Adrenal gland (tissue), 12 donors: ENCODE measurements around the gene ASB16. TPM values are rescaled to one million over a fixed set of nuclear protein-coding genes. Genes with fewer than 3 reads are reported as not detected.

ENCODE experiments used
- DNase-seq, 7 donors: peaks; one replicate each; pipeline ENCODE4 v3.0.0-alpha.2; 2019 to 2020
- H3K27ac ChIP-seq, 5 donors: fragments of 200-600 bp; sonication (generic) in 4 of 5; 1 replicate in 3 of 5; 2 replicates in 2 of 5; pipeline versions ENCODE4 v1.5.1 to v1.8.0; 2016 to 2020; ENCODE audit warnings: mild to moderate bottlenecking in 1 of 5
- H3K27me3 ChIP-seq: fragments of 200-600 bp; 2 replicates; pipeline ENCODE4 v1.8.0; 2021
- H3K36me3 ChIP-seq, 2 donors: fragments of 200-600 bp; replicated peaks in 1 of 2; 1 replicate in 1 of 2; 2 replicates in 1 of 2; pipeline versions ENCODE4 v1.5.1 to v1.8.0; 2018 to 2022
- H3K4me1 ChIP-seq, 2 donors: fragments of 200-600 bp; replicated peaks in 1 of 2; 1 replicate in 1 of 2; 2 replicates in 1 of 2; pipeline versions ENCODE4 v1.5.1 to v1.8.0; 2018 to 2021
- H3K4me3 ChIP-seq, 4 donors: fragments of 200-600 bp; sonication (generic) in 3 of 4; one replicate each; pipeline ENCODE4 v1.5.1; 2016 to 2018
- H3K9me3 ChIP-seq, 3 donors: fragments of 200-600 bp; sonication (generic) in 1 of 3; replicated peaks in 1 of 3; 1 replicate in 2 of 3; 2 replicates in 1 of 3; pipeline versions ENCODE4 v1.5.1 to v1.8.0; 2016 to 2021
- CTCF ChIP-seq, 6 experiments: fragments of 450-650 bp in 4 of 6; fragments of 200-600 bp in 2 of 6; sonication (generic) in 1 of 6; IDR thresholded peaks; 1 replicate in 5 of 6; 2 replicates in 1 of 6; pipeline versions ENCODE4 v1.5.1 to v1.8.0; 2016 to 2021; ENCODE audit warnings: antibody characterized with exemption in 6 of 6, mild to moderate bottlenecking in 2 of 6, moderate library complexity in 1 of 6
- POLR2A ChIP-seq, 2 donors: fragments of 450-650 bp; IDR thresholded peaks; one replicate each; pipeline ENCODE4 v1.6.1; 2017; ENCODE audit warnings: antibody characterized with exemption in 2 of 2, mild to moderate bottlenecking in 2 of 2, moderate library complexity in 1 of 2
- WGBS, 4 donors: extraction: QIAGEN DNeasy Blood & Tissue Kit in 2 of 4; methylation state at CpG; one replicate each; pipeline versions ENCODE4 v1.1.5 to v1.1.7; 2013 to 2017; 5-methylcytosine and 5-hydroxymethylcytosine counted together
- intact Hi-C, 2 donors: fragments of 100-400 bp; cut with DNase I; formaldehyde crosslinking; loops; one replicate each; pipeline versions ENCODE4 v1.14.1 to v1.15.0; 2022 to 2023
- polyA plus RNA-seq, 3 donors: library from polyadenylated mRNA; stranded (reverse); fragments of 200-250 nt in 2 of 3; fragments of 350-450 nt in 1 of 3; fragmentation: Illumina TruSeq in 1 of 3; extraction: RNeasy Lipid Tissue Mini Kit (QIAGEN cat#74804) in 1 of 3; gene quantifications; one replicate each; pipeline ENCODE4 v1.2.3, GENCODE V29; 2013 to 2014
- total RNA-seq, 9 donors: library from RNA; depleted of rRNA in 4 of 9; stranded (reverse); fragments of >200 nt in 4 of 9; fragments of 120-200 nt in 1 of 9; fragmentation: NEBNext Ultra II Directional in 1 of 9; extraction: Animal tissue kit (Norgen Biotek cat#: 25700) in 1 of 9; gene quantifications; one replicate each; pipeline versions ENCODE4 v1.1.0 to v1.2.4, GENCODE V29; 2013 to 2023
- donor health status: healthy with polysubstance abuse.
- donor health status: Bipolar disorder and iron deficiency.
- donor health status: DM: yes; HTN: yes; CAD: no.
- donor health status: DM: no; HTN: no; CAD: no.
- donor health status: DM: no; HTN: no; CAD: no.
- donor health status: DM: yes; HTN: yes; CAD: no.

ASB16 gene
- total and polyA plus RNA-seq, 12 donors: 0.13 to 0.83 (median 0.39) TPM; not detected in 2

DNA sequence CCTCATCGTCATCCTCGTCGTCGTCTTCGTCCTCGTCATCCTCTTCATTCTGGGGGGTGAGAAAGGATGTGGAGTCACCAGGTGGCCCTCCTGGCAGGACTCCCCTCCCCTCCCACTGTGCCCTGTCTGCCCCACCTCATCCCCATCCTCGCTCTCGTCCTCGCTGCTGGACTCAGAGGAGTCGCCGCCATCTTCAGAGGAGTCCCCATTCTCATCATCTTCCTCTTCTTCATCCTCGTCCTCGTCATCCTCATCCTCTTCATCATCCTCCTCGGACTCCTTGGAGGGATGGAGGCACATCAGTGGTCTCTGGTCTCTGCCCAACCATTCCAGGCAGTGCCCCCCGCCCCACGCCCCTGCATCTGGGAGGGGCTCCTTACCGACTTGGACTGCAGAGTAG is 36.8 kb downstream of the ASB16 start:
- no peaks in the 10 kb centered on the region for H3K9me3 ChIP-seq
- H3K27me3 ChIP-seq: no peaks in the 10 kb centered on the region
- H3K36me3 ChIP-seq: peaks cover 0 to 47% of the 10 kb centered on the region in 2 donors
- no peak overlapping the region for H3K4me3 ChIP-seq
- intact Hi-C loops: loop anchor here in 1 of 2 donors (10.0 kb wide), 1 partner anchor 317 kb away; no protein-coding TSS in a partner anchor
- DNase-seq: no peak
- no peak for TF ChIP-seq POLR2A (IDR thresholded peaks at IDR 0.05)
- TF ChIP-seq CTCF (IDR thresholded peaks at IDR 0.05): no peak
- no peak overlapping the region for H3K27ac ChIP-seq
- H3K4me1 ChIP-seq: peaks cover 24 to 36% of the 10 kb centered on the region in 2 donors
- 85 to 91% (median 87%) methylated on average over 17 of the region's 17 CpGs for WGBS, 4 donors

- Histone ChIP-seq H3K4me1 (peaks cover 24 to 40% of the 10 kb centered on the region in 2 donors), H3K4me3 (no peak overlapping the region), H3K27ac (no peak overlapping the region), H3K9me3 (no peaks in the 10 kb centered on the region), H3K36me3 (peaks cover 0 to 47% of the 10 kb centered on the region in 2 donors), H3K27me3 (no peaks in the 10 kb centered on the region)
- intact Hi-C loops: loop anchor here in 1 of 2 donors (10.0 kb wide), 1 partner anchor 317 kb away; no protein-coding TSS in a partner anchor
- 75 to 88% (median 80%) methylated on average over 4 to 5 of the region's 5 CpGs for WGBS, 4 donors
- TF ChIP-seq CTCF (IDR thresholded peaks at IDR 0.05) (no peak), POLR2A (IDR thresholded peaks at IDR 0.05) (no peak)
- no peak for DNase-seq
Measured at GRCh38 chr17:44207743-44208142, 37.2 kb downstream of the ASB16 start.

GRCh38 chr17:44209786-44210341 is 39.4 kb downstream of the ASB16 start:
- no peak for DNase-seq
- whole genome bisulfite sequencing, 4 donors: 57 to 68% (median 61%) methylated on average over 8 to 11 of the region's 11 CpGs
- peak overlapping the region in 2 of 5 donors; percentile 36 to 67 for H3K27ac ChIP-seq
- no peak overlapping the region for H3K4me3 ChIP-seq
- H3K4me1 ChIP-seq: peaks cover 16 to 32% of the 10 kb centered on the region in 2 donors
- no peaks in the 10 kb centered on the region for H3K27me3 ChIP-seq
- no peaks in the 10 kb centered on the region for H3K9me3 ChIP-seq
- TF ChIP-seq CTCF (IDR thresholded peaks at IDR 0.05) (no peak), POLR2A (IDR thresholded peaks at IDR 0.05) (no peak)
- intact Hi-C loops: loop anchor here (5.0 to 10.0 kb wide), 2 partner anchors 142 to 315 kb away; no protein-coding TSS in a partner anchor
- peaks cover 0 to 58% of the 10 kb centered on the region in 2 donors for H3K36me3 ChIP-seq

DNA sequence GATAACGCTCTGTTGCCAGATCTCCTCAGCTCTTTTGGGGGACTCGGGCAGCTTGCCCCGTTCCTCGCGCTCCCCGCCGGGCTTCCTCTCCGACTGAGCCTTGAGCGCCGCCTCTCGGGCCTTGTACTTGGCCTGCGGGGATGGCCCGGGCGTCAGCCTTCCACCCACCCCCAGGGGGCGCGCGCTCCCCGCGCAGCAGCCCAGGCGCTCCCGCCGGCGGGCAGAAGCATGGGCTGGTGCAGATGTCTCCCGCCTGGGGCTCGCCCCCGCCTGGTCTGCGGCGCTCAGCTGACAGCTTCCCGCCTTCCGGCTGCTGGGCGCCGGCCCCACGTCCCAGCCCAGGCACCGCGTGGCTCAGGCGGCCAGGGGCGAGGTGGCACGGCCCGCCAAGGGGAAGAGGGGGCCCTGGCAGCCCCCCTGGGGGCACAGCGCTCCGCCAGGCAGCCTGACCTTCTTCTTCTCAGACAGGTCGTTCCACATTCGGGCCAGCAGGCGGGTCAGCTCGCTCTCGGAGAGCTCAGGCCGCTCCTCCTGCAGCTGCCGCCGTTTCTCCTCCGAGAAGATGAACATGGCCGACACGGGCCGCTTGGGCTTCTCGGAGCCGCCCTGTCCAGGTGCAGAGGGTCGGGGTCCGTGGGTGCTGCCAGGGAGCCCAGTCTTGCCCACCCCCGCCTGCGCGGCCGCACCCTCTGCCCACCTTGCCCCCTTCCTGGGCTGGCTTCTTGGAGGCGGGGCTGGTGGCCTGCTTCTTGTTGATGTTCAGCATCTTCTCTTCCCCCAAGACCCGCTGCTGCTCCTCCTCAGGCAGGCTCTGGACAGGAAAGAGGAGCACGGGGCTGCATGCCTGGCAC is 40.1 kb downstream of the ASB16 start:
- intact Hi-C loops: loop anchor here in 1 of 2 donors (5.0 kb wide), 1 partner anchor 142 kb away; no protein-coding TSS in a partner anchor
- no peaks in the 10 kb centered on the region for H3K9me3 ChIP-seq
- H3K27me3 ChIP-seq: no peaks in the 10 kb centered on the region
- DNase-seq: peak; percentile 88 to 94 (median 92)
- peaks cover 0 to 65% of the 10 kb centered on the region in 2 donors for H3K36me3 ChIP-seq
- H3K4me3 ChIP-seq: no peak overlapping the region
- TF ChIP-seq POLR2A (IDR thresholded peaks at IDR 0.05) (peak in 1 of 2 donors; percentile 49), CTCF (IDR thresholded peaks at IDR 0.05) (peak; percentile 93 to 100 (median 97))
- WGBS, 4 donors: 2 to 53% (median 19%) methylated on average over 10 to 64 of the region's 64 CpGs
- H3K27ac ChIP-seq: peak overlapping the region in 4 of 5 donors; percentile 5 to 79 (median 40)
- H3K4me1 ChIP-seq: peaks cover 16 to 32% of the 10 kb centered on the region in 2 donors
